Osteoblast (primary cell): ENCODE data around the gene AHI1. TPM values are rescaled to one million over a fixed set of nuclear protein-coding genes. Genes with fewer than 3 reads are reported as not detected.

Experiments used
- DNase-seq: peaks from one replicate; pipeline ENCODE4 v3.0.0; 2011; ENCODE audit warnings: low spot score, mixed read lengths; ENCODE audit not compliant: insufficient read length; ENCODE audit errors: missing footprints
- H2AFZ ChIP-seq: 2 replicates; pipeline ENCODE4 v1.6.0; 2011; ENCODE audit warnings: mild to moderate bottlenecking, low read length
- H3K27ac ChIP-seq: 2 replicates; pipeline ENCODE4 v1.5.1; 2011; ENCODE audit warnings: mild to moderate bottlenecking, low read depth, low read length, moderate library complexity
- H3K27me3 ChIP-seq: 2 replicates; pipeline ENCODE4 v1.6.0; 2012; ENCODE audit warnings: mild to moderate bottlenecking, control low read depth, inconsistent platforms, low read length, moderate library complexity; ENCODE audit not compliant: insufficient read depth
- H3K36me3 ChIP-seq: 2 replicates; pipeline ENCODE4 v1.5.1; 2011; ENCODE audit warnings: mild to moderate bottlenecking, low read length, control low read depth, moderate library complexity; ENCODE audit not compliant: insufficient read depth
- H3K4me1 ChIP-seq: 2 replicates; pipeline ENCODE4 v1.5.1; 2011; ENCODE audit warnings: mild to moderate bottlenecking, low read length, control low read depth, moderate library complexity; ENCODE audit not compliant: insufficient read depth
- H3K4me2 ChIP-seq: 2 replicates; pipeline ENCODE4 v1.6.0; 2011; ENCODE audit warnings: mild to moderate bottlenecking, low read length; ENCODE audit not compliant: insufficient read depth
- H3K4me3 ChIP-seq: fragments of 200-600 bp; sonication (generic); 3 replicates; pipeline ENCODE4 v1.5.1; 2012; ENCODE audit warnings: mild to moderate bottlenecking, low read length, inconsistent platforms; ENCODE audit not compliant: insufficient read depth
- H3K79me2 ChIP-seq: 2 replicates; pipeline ENCODE4 v1.6.0; 2012; ENCODE audit warnings: mild to moderate bottlenecking, low read length, control low read depth, inconsistent platforms; ENCODE audit not compliant: insufficient read depth
- H3K9me3 ChIP-seq: 2 replicates; pipeline ENCODE4 v1.5.1; 2011; ENCODE audit warnings: low read depth, low read length, control low read depth
- H4K20me1 ChIP-seq: 2 replicates; pipeline ENCODE4 v1.6.0; 2012; ENCODE audit warnings: mild to moderate bottlenecking, low read length, control low read depth; ENCODE audit not compliant: insufficient read depth
- CTCF ChIP-seq: IDR thresholded peaks from 2 replicates; pipeline ENCODE4 v1.5.1; 2011; ENCODE audit warnings: mild to moderate bottlenecking, low read depth, low read length, moderate library complexity; ENCODE audit errors: extremely low read depth
- total RNA-seq: library from RNA; depleted of rRNA; stranded (reverse); fragments of >200 nt; gene quantifications from 2 replicates; pipeline ENCODE4 v1.2.3, GENCODE V29; 2012

AHI1 gene
- total RNA-seq, 1 donor = 50.3 TPM

- no peaks in the 10 kb centered on the region for H3K79me2 ChIP-seq
- H4K20me1 ChIP-seq = no peaks in the 10 kb centered on the region
- H3K9me3 ChIP-seq = no peaks in the 10 kb centered on the region
- DNase-seq = no peak
- H3K36me3 ChIP-seq = peaks cover 28% of the 10 kb centered on the region
- TF ChIP-seq CTCF = no peak
- no peak overlapping the region for H2AFZ ChIP-seq
- peaks cover 2% of the 10 kb centered on the region for H3K4me1 ChIP-seq
- H3K27me3 ChIP-seq = no peaks in the 10 kb centered on the region
- no peak overlapping the region for H3K27ac ChIP-seq
- H3K4me2 ChIP-seq = no peak overlapping the region
- no peak overlapping the region for H3K4me3 ChIP-seq
Measured at GRCh38 chr6:135434095-135434494, 63.4 kb downstream of the AHI1 start.

GRCh38 chr6:135428078-135428477, 69.5 kb downstream of the AHI1 start:
- no peaks in the 10 kb centered on the region for H3K27me3 ChIP-seq

GRCh38 chr6:135426833-135427232, 70.7 kb downstream of the AHI1 start:
- no peak for DNase-seq
- TF ChIP-seq CTCF = no peak
- peaks cover 21% of the 10 kb centered on the region for H3K36me3 ChIP-seq
- no peaks in the 10 kb centered on the region for H4K20me1 ChIP-seq
- H3K4me1 ChIP-seq = no peaks in the 10 kb centered on the region
- no peak overlapping the region for H3K4me3 ChIP-seq
- no peaks in the 10 kb centered on the region for H3K79me2 ChIP-seq
- H3K27me3 ChIP-seq = no peaks in the 10 kb centered on the region
- no peaks in the 10 kb centered on the region for H3K9me3 ChIP-seq
- H3K27ac ChIP-seq = no peak overlapping the region
- no peak overlapping the region for H2AFZ ChIP-seq
- H3K4me2 ChIP-seq = no peak overlapping the region

More at GRCh38 chr6:135428078-135428477, 69.5 kb downstream of the AHI1 start:
- Histone ChIP-seq H4K20me1 (no peaks in the 10 kb centered on the region), H3K36me3 (peaks cover 11% of the 10 kb centered on the region), H3K4me2 (no peak overlapping the region), H2AFZ (no peak overlapping the region), H3K4me1 (no peaks in the 10 kb centered on the region), H3K79me2 (no peaks in the 10 kb centered on the region), H3K9me3 (no peaks in the 10 kb centered on the region), H3K27ac (no peak overlapping the region), H3K4me3 (no peak overlapping the region)
- TF ChIP-seq CTCF = no peak
- no peak for DNase-seq

- Histone ChIP-seq H4K20me1 (no peaks in the 10 kb centered on the region), H3K4me2 (no peak overlapping the region), H3K36me3 (peaks cover 18% of the 10 kb centered on the region), H3K9me3 (no peaks in the 10 kb centered on the region), H3K27me3 (no peaks in the 10 kb centered on the region), H3K79me2 (no peaks in the 10 kb centered on the region), H3K4me1 (peaks cover 7% of the 10 kb centered on the region), H2AFZ (no peak overlapping the region), H3K4me3 (no peak overlapping the region), H3K27ac (no peak overlapping the region)
- no peak for TF ChIP-seq CTCF
- DNase-seq = no peak
Measured at GRCh38 chr6:135424385-135424784, 73.2 kb downstream of the AHI1 start.
